H1 (cell line): Measurements from ENCODE around the gene ST6GALNAC5. TPM values are rescaled to one million over a fixed set of nuclear protein-coding genes. Genes with fewer than 3 reads are reported as not detected.

Source experiments
- BACH1 ChIP-seq: IDR thresholded peaks from 2 replicates; pipeline ENCODE4 v1.6.1; 2012; ENCODE audit warnings: low read length, improper control_type of control experiment
- BCL11A ChIP-seq, 2 experiments: IDR thresholded peaks; one replicate each; pipeline ENCODE4 v1.6.1; 2011; ENCODE audit warnings: low read depth in 2 of 2, low read length in 2 of 2, mild to moderate bottlenecking in 2 of 2
- CHD7 ChIP-seq: fragments of 300-600 bp; sonication (generic); IDR thresholded peaks from 2 replicates; pipeline ENCODE4 v1.7.1; 2012; ENCODE audit warnings: low read length, moderate library complexity, mild to moderate bottlenecking, inconsistent platforms; ENCODE audit not compliant: insufficient replicate concordance
- CTBP2 ChIP-seq: IDR thresholded peaks from 2 replicates; pipeline ENCODE4 v1.7.0; 2011; ENCODE audit warnings: borderline replicate concordance, mild to moderate bottlenecking, moderate library complexity, mixed read lengths, low read length; ENCODE audit not compliant: insufficient read depth, insufficient read length
- EP300 ChIP-seq, 2 experiments: IDR thresholded peaks; 1 replicate in 1 of 2; 2 replicates in 1 of 2; pipeline ENCODE4 v1.6.1; 2011 to 2012; ENCODE audit warnings: low read depth in 2 of 2, low read length in 2 of 2, mild to moderate bottlenecking in 2 of 2, borderline replicate concordance in 1 of 2, inconsistent platforms in 1 of 2, moderate library complexity in 1 of 2
- KDM4A ChIP-seq: IDR thresholded peaks from one replicate; pipeline ENCODE4 v1.7.1; 2012; ENCODE audit warnings: low read depth, mild to moderate bottlenecking, moderate library complexity, low read length, inconsistent platforms; ENCODE audit not compliant: severe bottlenecking
- SIN3A ChIP-seq, 2 experiments: IDR thresholded peaks in 1 of 2; conservative IDR thresholded peaks in 1 of 2; 2 replicates each; pipeline ENCODE4 v1.6.1; 2011 to 2012; ENCODE audit warnings: low read length in 2 of 2, improper control_type of control experiment in 1 of 2, low read depth in 1 of 2, mild to moderate bottlenecking in 1 of 2
- SP2 ChIP-seq: IDR thresholded peaks from 2 replicates; pipeline ENCODE4 v1.6.1; 2012; ENCODE audit warnings: mild to moderate bottlenecking, low read length, inconsistent platforms
- polyA plus RNA-seq, 7 experiments: library from polyadenylated mRNA; depleted of rRNA in 3 of 7; stranded (reverse) in 5 of 7; unstranded in 2 of 7; fragments of >200 nt in 5 of 7; fragments of 200-250 nt in 2 of 7; gene quantifications; 1 replicate in 5 of 7; 2 replicates in 1 of 7; 4 replicates in 1 of 7; pipeline versions ENCODE4 v1.2.1 to v1.2.3, GENCODE V29; 2011 to 2013; ENCODE audit warnings: missing spikeins in 2 of 7, mixed read lengths in 2 of 7
- total RNA-seq: library from RNA; stranded (reverse); fragmentation: NEBNext Ultra II Directional; extraction: Animal tissue kit (Norgen Biotek cat#: 25700); gene quantifications from 2 replicates; pipeline ENCODE4 v1.2.1, GENCODE V29; 2021

Gene ST6GALNAC5
- total and polyA plus RNA-seq, 2 of the 8 experiments (the other 6 are each of a cell fraction or from before 2014, with no cell fraction given) = 6.2 to 7.3 TPM

- TF ChIP-seq CHD7 = no peak
- TF ChIP-seq BACH1 = no peak
- no peak for TF ChIP-seq EP300 (IDR thresholded peaks at IDR 0.05; ENCODE audit: borderline replicate concordance in 1 of 2, low read depth in 2 of 2, low read length in 2 of 2)
- no peak for TF ChIP-seq CTBP2
- no peak for TF ChIP-seq SP2
- no peak for TF ChIP-seq BCL11A (IDR thresholded peaks at IDR 0.05; ENCODE audit: low read depth in 2 of 2, low read length in 2 of 2)
- no peak for TF ChIP-seq SIN3A (conservative IDR thresholded peaks at IDR 0.05 in 1 of 2, IDR thresholded peaks at IDR 0.05 in 1 of 2; ENCODE audit: low read depth in 1 of 2, low read length in 2 of 2)
- TF ChIP-seq KDM4A = no peak
- TF ChIP-seq, all 59 proteins: peak for 0
These were observed 14.5 kb downstream of the ST6GALNAC5 start (continued) for GRCh38 chr1:76881762-76882161.
